HG02763 (cell line): ENCODE results near the gene IFITM10.
A peak's percentile ranks its signal among the peaks of the same experiment; 100 is the strongest.

ENCODE experiments used
- ATAC-seq: cut with Tn5 transposase; IDR thresholded peaks from one replicate; pipeline ENCODE4 v1.9.1; 2021; ENCODE audit warnings: mild to moderate bottlenecking, moderate library complexity; ENCODE audit not compliant: unreplicated experiment

IFITM10 gene

GRCh38 chr11:1763796-1764661 is 13.6 kb upstream of the IFITM10 start, which contains the start of gene CTSD:
CTSD (minus strand) TSS chr11:1763927; CDS start chr11:1763859, 68 bp downstream.
- ATAC-seq = peak; percentile 74

- ATAC-seq = peak; percentile 14
Measured at GRCh38 chr11:1763336-1763795, 13.0 kb upstream of the IFITM10 start.

GRCh38 chr11:1762537-1763302 is 12.3 kb upstream of the IFITM10 start:
- no peak for ATAC-seq

- no peak for ATAC-seq
Measured at GRCh38 chr11:1761857-1762536, 11.6 kb upstream of the IFITM10 start.

GRCh38 chr11:1761110-1761856 is 10.9 kb upstream of the IFITM10 start:
- no peak for ATAC-seq

- no peak for ATAC-seq
Measured at GRCh38 chr11:1760351-1761109, 10.1 kb upstream of the IFITM10 start.

GRCh38 chr11:1759851-1760220 is 9.4 kb upstream of the IFITM10 start:
- ATAC-seq = no peak

GRCh38 chr11:1759151-1759850 is 8.9 kb upstream of the IFITM10 start:
- no peak for ATAC-seq

- no peak for ATAC-seq
Measured at GRCh38 chr11:1758611-1759150, 8.3 kb upstream of the IFITM10 start.

- no peak for ATAC-seq
Measured at GRCh38 chr11:1757861-1758610, 7.6 kb upstream of the IFITM10 start.

GRCh38 chr11:1756791-1757771 is 6.7 kb upstream of the IFITM10 start:
- ATAC-seq = no peak

GRCh38 chr11:1755692-1756561 is 5.5 kb upstream of the IFITM10 start:
- ATAC-seq = no peak

- ATAC-seq = no peak
Measured at GRCh38 chr11:1755344-1755691, 4.9 kb upstream of the IFITM10 start.

- no peak for ATAC-seq
Measured at GRCh38 chr11:1754376-1755150, 4.2 kb upstream of the IFITM10 start.

GRCh38 chr11:1753929-1754305 is 3.5 kb upstream of the IFITM10 start:
- ATAC-seq = no peak
